Activated gamma-delta T cell treated with Interleukin-2 at 50 U/mL for 16 hours (primary cell): ENCODE measurements around the gene NOVA2.

ENCODE experiments used
- DNase-seq: peaks from one replicate; pipeline ENCODE4 v3.0.0-alpha.2; 2020

NOVA2 gene

GRCh38 chr19:45889210-45889885 is 84.3 kb downstream of the NOVA2 start:
- DNase-seq, result no peak

- no peak for DNase-seq
These were observed 86.4 kb downstream of the NOVA2 start for GRCh38 chr19:45887200-45887710.

DNA sequence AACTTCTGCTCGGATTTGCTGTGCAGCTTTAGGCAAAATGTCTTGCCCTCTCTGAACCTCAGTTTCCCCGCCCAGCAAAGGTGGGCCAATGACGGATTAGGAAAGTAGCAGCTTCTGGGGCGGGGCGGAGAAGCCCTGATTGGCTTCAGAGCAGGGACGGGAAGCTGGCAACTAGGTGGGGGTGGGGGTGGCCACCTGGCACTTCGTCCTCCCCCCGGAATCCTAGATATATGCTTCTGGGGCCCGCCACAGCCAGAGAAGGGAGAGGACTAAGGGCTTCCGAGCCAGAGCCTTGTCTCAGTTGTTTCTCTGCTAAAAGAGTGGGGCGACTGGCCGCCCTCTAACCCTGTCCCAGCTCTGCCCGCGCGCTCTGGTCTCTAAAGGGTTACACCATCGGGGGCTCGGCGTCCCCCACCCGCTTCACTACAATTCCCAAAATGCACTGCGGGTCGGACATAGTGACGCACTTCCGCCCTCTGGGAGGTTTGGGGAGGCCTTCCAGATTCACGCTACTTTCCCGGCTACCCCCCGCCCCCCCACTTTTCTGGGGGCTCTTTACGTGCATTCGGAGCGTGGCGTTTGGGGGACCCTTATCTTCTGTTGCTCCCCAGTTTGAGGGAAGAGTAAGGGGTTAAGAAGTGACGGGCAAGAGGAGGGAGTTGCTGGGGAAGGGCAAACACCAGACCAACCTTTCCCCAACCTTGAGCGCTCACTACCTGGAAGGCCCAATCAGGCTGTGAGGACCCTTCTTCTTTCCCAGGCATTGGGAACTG is 87.1 kb downstream of the NOVA2 start:
- DNase-seq, result peak; percentile 88

DNA sequence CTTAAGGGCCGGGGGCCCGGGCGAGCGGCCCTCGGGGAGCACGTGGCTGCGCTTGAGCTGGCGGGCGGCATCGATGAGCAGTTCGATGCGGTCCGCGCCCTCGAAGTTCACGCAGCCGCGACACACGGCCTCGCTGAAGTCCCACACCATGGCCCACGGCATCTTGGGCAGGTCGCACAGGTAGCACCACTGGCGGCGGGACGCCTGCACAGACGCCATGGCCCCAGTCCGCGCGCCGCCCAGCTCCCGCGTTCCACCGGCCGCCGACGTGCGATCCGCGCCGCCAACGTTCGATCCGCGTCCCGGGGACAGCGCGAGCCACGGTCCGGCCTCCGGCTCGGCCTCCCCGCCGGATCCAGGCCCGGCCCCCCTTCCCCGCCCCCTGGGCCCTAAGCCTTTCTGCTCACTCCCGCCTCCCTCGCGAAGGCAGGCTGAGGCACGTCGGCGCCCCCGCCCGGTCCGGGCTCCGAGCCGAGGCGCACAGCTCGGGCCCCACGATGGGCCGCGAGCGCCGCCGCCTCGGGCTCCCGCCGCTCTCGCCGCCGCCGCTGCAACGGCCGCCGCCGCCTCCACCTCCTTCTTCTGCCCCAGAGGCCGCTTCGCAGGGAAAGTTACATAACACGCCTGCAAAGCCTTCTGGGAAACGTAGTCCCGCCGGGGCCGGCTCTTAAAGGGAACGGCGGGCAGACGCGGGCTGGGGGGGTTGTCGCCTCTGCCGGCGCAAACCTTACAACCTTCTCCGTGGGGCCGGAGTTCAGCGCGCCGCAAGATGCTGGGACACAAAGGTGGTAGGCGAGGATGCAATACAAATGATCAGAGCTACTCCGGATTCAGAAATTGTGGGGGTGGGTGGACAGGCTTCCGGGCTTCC is 87.9 kb downstream of the NOVA2 start, which contains the start of gene IRF2BP1:
TSS of gene IRF2BP1 (minus strand) at position 586 of the 871 bp plus-strand sequence. CDS start at position 219, 367 bp downstream.
- peak; percentile 84 for DNase-seq

DNA sequence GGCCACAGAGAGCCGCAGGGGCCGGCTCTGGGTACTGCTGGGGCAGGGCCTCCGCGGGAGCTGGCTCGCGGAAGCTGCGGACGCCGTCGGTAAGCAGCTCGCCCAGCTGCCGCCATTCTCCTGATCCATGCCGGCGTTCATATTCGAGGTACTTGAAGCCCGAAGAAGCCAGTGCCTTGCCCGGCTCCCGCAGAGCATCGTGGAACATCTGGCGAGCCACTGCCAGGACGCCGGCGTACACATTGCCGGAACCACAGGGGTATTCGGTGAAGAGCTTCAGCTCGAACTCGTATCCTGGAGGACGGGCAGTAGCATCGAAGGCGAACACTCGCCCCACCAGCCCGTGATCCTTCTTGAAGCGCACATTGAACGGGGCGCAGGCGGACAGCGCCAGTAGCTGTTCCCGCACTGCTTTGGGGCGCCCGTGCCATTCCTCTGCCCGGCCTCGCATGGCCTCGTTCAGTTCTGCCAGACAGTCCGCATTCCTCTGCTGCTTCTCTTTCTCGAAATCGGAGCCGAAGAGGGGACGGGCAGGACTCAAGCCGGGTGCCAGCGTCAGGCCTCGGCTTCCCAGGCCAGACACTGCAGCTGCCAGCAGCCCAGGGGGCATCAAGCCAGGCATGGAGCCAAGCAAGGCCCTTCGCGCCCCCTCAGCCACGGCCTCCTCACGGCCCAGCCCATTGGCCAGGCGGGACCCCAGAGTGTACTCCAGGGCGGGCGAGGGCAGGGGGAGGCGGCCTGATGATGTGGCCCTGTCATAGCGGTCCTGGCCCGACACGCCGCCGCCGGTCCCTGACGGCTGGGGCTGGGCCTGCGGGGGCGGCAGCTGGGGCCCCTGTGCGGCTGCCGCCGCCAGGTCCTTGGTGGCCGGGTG is 88.7 kb downstream of the NOVA2 start:
- DNase-seq, result no peak

- no peak for DNase-seq
These were observed 89.6 kb downstream of the NOVA2 start for GRCh38 chr19:45883881-45884681.
